ENCODE data around the gene JADE2. TPM values are rescaled to one million over a fixed set of nuclear protein-coding genes. Genes with fewer than 3 reads are reported as not detected.

JADE2 gene
- total RNA-seq, 1 donor from 2014 or later: 16.8 TPM

DNA sequence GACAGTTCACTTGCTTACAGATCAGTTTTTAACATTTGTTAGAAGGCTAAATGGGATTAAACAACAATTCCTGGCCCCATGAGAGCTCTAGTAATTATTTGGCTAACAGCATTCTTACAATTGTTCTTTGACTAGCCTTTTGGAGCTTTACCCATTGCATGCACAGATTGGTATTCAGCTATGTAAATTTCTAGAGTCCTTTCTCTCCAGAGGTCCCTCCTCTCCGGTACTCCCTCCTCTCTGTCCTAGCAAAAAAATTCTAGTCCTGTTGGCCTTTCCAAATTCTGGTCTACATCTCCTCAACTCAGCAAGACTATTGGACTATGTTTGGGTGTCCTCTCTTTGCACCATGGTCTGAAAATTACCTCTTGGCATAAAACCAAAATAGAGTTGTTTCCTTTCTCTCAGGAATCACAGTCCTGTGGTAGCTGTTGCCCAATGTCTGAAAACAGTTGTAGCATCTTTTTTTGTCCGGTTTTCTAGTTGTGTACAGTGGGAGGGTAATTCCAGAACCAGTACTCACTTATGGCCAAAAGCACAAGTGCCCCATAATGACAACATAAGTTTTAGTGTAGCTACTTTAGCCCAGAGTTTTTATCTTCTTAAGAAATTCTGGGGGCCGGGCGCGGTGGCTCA, 89.1 kb downstream of the JADE2 start:
- Mint-ChIP-seq H3K4me1 (ENCODE audit: low read depth) (peaks cover 4% of the 10 kb centered on the region), H3K4me3 (ENCODE audit: unreplicated experiment) (no peak overlapping the region), H3K27me3 (ENCODE audit: low read depth) (no peaks in the 10 kb centered on the region), H3K27ac (ENCODE audit: unreplicated experiment) (peak overlapping the region; percentile 3), H3K9me3 (ENCODE audit: low read depth) (no peaks in the 10 kb centered on the region), H3K36me3 (ENCODE audit: low read depth) (peaks cover 21% of the 10 kb centered on the region)
- DNase-seq (ENCODE audit: low spot score): no peak
- TF ChIP-seq, protein P1, sequence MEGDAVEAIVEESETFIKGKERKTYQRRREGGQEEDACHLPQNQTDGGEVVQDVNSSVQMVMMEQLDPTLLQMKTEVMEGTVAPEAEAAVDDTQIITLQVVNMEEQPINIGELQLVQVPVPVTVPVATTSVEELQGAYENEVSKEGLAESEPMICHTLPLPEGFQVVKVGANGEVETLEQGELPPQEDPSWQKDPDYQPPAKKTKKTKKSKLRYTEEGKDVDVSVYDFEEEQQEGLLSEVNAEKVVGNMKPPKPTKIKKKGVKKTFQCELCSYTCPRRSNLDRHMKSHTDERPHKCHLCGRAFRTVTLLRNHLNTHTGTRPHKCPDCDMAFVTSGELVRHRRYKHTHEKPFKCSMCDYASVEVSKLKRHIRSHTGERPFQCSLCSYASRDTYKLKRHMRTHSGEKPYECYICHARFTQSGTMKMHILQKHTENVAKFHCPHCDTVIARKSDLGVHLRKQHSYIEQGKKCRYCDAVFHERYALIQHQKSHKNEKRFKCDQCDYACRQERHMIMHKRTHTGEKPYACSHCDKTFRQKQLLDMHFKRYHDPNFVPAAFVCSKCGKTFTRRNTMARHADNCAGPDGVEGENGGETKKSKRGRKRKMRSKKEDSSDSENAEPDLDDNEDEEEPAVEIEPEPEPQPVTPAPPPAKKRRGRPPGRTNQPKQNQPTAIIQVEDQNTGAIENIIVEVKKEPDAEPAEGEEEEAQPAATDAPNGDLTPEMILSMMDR (IDR thresholded peaks at IDR 0.05): no peak

GRCh38 chr5:134620634-134621033, 95.2 kb downstream of the JADE2 start:
- Mint-ChIP-seq H3K9me3 (ENCODE audit: low read depth) (no peaks in the 10 kb centered on the region), H3K4me3 (ENCODE audit: unreplicated experiment) (no peak overlapping the region), H3K27ac (ENCODE audit: unreplicated experiment) (no peak overlapping the region), H3K36me3 (ENCODE audit: low read depth) (peaks cover 15% of the 10 kb centered on the region), H3K4me1 (ENCODE audit: low read depth) (peaks cover 6% of the 10 kb centered on the region), H3K27me3 (ENCODE audit: low read depth) (no peaks in the 10 kb centered on the region)
- TF ChIP-seq, protein P1 (IDR thresholded peaks at IDR 0.05): no peak
- no peak for DNase-seq (ENCODE audit: low spot score)

- H3K9me3 Mint-ChIP-seq (ENCODE audit: low read depth): no peaks in the 10 kb centered on the region
- H3K27ac Mint-ChIP-seq (ENCODE audit: unreplicated experiment): no peak overlapping the region
- no peak overlapping the region for H3K4me3 Mint-ChIP-seq (ENCODE audit: unreplicated experiment)
- H3K4me1 Mint-ChIP-seq (ENCODE audit: low read depth): peaks cover 9% of the 10 kb centered on the region
- DNase-seq (ENCODE audit: low spot score): no peak
- H3K27me3 Mint-ChIP-seq (ENCODE audit: low read depth): no peaks in the 10 kb centered on the region
- H3K36me3 Mint-ChIP-seq (ENCODE audit: low read depth): peaks cover 2% of the 10 kb centered on the region
- TF ChIP-seq, protein P1 (IDR thresholded peaks at IDR 0.05): no peak
Observed at GRCh38 chr5:134625559-134625958, 100.1 kb downstream of the JADE2 start.

DNA sequence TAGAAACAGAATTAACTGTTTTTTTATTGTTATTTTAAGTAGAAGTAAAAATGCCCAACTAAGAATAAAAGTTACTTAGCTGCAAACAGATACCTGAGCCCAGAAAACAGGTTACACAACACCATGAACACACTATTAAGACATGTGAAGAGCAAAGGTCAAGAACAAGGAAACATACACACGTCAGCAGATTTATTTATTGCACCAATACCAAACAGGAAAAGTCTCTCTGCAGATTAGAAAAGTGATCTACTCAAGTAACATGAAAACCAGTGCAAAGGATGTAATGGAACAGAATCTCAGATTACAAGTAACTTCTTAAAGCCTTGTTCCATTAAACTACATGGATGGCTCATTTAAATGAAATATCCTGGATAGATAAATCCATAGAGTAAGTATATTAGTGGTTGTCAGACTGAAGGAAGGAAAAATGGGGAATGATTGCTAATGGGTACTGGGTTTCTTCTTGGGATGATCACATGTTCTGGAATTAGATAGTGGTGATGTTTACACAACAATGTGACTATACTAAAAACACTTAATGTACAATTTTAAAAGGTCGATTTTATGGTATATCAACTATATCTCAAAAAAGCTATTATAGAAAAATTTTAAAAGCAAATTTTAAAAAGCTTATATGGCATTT, 101.0 kb downstream of the JADE2 start:
- TF ChIP-seq, protein P1 (IDR thresholded peaks at IDR 0.05): no peak
- Mint-ChIP-seq H3K9me3 (ENCODE audit: low read depth) (no peaks in the 10 kb centered on the region), H3K4me3 (ENCODE audit: unreplicated experiment) (no peak overlapping the region), H3K27ac (ENCODE audit: unreplicated experiment) (peak overlapping the region; percentile 2), H3K4me1 (ENCODE audit: low read depth) (peaks cover 15% of the 10 kb centered on the region), H3K36me3 (ENCODE audit: low read depth) (peaks cover 1% of the 10 kb centered on the region), H3K27me3 (ENCODE audit: low read depth) (no peaks in the 10 kb centered on the region)
- DNase-seq (ENCODE audit: low spot score): no peak

Other genes with a start within 250 kb of the JADE2 start
- gene CDKL3, start 158.5 kb upstream of the JADE2 start, total RNA-seq: 1.5 to 4.3 TPM (median 3.7 TPM) in 3 replicates
- gene UBE2B, start 154.1 kb upstream of the JADE2 start, total RNA-seq: 87.0 to 102 TPM (median 93.8 TPM) in 3 replicates
- gene CDKN2AIPNL, start 113.8 kb upstream of the JADE2 start, total RNA-seq: 14.8 to 18.9 TPM (median 15.2 TPM) in 3 replicates
- gene SAR1B, start 107.2 kb downstream of the JADE2 start, total RNA-seq: 76.8 to 95.5 TPM (median 77.1 TPM) in 3 replicates
- gene SEC24A, start 123.1 kb downstream of the JADE2 start, total RNA-seq: 48.1 to 50.7 TPM (median 48.2 TPM) in 3 replicates
- gene CAMLG, start 212.9 kb downstream of the JADE2 start, total RNA-seq: 36.1 to 41.6 TPM (median 39.0 TPM) in 3 replicates
- 32.0 to 55.8 TPM (median 37.8 TPM) in 3 replicates for gene DDX46, start 233.1 kb downstream of the JADE2 start, total RNA-seq

Data from chondrocyte (in vitro differentiated cells).